Frontal cortex (tissue), 4 donors: ENCODE results near the gene LARP4B. TPM values are rescaled to one million over a fixed set of nuclear protein-coding genes. Genes with fewer than 3 reads are reported as not detected.
"Not testable (repeated sequence)": the region's sequence is repeated elsewhere in the genome, so short reads cannot be mapped to it uniquely, and the experiment has no call there.

ENCODE experiments used
- DNase-seq, 2 donors: peaks; one replicate each; pipeline ENCODE4 v3.0.0; 2012; ENCODE audit warnings: low spot score in 2 of 2
- FAIRE-seq: peaks from 2 replicates; lab custom pipeline; 2012; peaks lifted over from hg19 to GRCh38; lab: Jason Lieb, UNC
- total RNA-seq: library from RNA; depleted of rRNA; stranded (reverse); fragments of >200 nt; gene quantifications from one replicate; pipeline ENCODE4 v1.2.3, GENCODE V29; 2014
- donor health status: control.
- donor health status: control.
- donor health status: control.

The LARP4B gene
- total RNA-seq, 1 donor from 2014 or later: 29.3 TPM

- DNase-seq (no peak), FAIRE-seq (no peak)
Observed at GRCh38 chr10:962342-962741, 30.8 kb upstream of the LARP4B start.

- no peak for DNase-seq
- no peak for FAIRE-seq
Observed at GRCh38 chr10:958856-959255, 27.4 kb upstream of the LARP4B start.

DNA sequence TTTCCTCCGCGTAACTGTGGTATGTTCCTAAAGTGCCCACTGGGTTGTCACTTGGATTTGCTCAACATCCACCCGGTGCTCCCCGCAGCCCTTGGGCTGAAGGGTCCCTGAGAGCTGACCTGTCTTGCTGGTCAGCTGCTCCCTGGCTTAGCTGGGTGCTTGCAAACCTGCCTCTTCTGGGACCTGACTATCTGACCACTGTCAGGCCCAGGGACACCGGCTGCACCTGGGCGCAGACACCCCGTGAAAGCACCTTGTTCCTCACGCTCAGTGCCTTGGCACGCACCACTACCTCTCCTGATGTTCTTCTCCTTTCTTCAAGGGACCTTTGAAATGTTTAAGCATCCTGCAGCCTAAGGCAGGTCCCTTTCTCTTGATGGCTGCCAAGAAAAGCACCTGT, 26.6 kb upstream of the LARP4B start:
- FAIRE-seq: no peak

DNA sequence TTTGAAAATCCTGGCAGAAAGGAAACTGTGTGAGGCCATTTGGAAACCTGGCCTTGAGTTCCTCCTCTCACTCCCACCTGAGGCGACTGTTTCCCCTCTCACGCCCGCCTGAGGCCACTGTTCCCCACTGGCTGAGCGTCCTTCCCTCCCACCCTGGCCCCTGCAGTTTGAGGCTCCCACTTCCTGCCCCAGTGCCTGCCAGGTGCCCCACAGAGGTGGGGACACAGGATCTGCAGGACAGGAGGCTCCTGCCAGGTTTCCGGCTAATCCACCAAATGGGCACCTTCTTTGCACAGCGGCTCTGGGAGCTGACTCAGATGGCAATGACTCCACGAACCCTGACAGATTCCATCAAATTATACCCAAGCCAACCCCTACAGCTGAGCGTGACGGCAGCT, 24.3 kb upstream of the LARP4B start:
- no peak for DNase-seq
- no peak for FAIRE-seq

More for the DNA sequence above, 26.6 kb upstream of the LARP4B start:
- DNase-seq: no peak

- FAIRE-seq (no peak), DNase-seq (no peak)
Observed at GRCh38 chr10:955127-955819, 23.8 kb upstream of the LARP4B start.

DNA sequence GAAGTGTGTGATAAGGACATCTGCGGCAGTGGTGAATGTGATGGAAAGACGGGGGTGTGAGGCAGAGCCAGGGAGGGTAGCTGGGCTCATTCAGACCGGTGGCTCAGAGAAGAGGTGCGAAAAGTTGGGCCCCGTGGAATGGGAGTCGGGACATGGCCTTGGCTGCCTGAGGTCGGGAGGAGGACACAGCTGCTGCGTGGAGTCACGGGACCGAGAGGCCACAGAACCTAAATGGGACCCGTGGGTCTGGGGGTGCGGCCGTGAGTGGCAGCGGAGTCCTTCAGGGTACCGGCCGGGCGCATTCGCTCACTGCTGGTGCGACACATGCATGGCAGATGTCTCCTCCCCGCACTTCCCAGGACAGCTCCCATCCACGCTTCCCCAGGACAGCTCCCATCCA, 22.9 kb upstream of the LARP4B start:
- FAIRE-seq (no peak), DNase-seq (no peak)

DNA sequence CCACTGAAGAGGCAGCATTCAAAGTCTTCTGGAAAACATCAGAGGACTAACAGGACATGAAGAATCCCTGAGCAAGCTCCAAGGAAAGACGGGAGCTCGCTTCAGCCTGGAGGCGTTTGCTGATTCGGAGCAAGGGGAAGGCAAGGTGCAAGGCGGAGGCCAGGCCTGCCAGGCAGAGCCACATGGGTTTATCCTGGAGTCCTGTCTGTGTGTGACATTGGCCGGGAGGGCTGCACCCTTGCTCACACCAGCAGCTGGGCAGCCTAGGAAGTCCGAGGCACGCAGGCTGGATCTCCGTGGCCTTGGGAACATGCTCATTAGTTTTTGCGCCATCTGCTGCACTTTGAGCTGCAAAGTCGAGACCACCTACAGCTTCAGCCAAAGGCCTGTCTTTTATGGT, 22.3 kb upstream of the LARP4B start:
- DNase-seq (no peak), FAIRE-seq (no peak)

DNA sequence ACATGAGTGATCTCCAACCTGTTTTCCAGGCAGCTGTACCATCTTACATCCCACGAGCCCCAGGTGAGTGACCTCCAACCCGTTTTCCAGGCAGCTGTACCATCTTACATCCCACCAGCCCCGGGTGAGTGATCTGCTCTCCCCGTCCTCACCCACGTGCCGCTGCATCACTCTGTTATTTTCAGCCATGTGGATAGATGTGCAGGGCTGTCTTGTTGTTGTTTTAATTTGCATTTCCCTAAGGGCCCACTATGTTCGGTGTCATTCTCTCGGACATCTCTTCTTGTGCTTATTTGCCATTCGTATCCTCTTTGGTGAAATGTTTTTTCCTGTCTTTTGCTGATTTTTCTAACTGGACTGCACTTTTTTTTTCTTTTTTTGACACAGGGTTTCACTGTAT, 17.9 kb upstream of the LARP4B start:
- no peak for DNase-seq
- no peak for FAIRE-seq

GRCh38 chr10:948347-948746, 16.8 kb upstream of the LARP4B start:
- DNase-seq: no peak
- no peak for FAIRE-seq

DNA sequence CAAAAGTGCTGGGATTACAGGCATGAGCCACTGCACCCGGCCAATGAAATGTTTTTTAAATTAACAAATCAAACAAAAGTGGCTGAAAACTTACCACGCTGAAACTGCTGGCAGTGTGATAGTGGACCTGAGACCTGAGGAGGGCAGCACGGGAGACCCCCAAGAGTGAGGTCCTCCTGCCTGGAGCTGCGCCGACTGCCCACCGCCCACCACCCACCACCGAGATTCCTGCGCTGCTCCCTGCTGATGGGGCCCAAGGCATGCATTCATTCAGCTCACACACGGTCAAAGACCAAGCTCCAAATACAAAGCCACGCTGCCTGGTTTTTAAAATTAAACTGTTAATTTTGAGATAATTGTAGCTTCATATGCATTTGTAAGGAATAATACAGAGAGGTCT, 16.4 kb upstream of the LARP4B start:
- DNase-seq: no peak
- FAIRE-seq: no peak

- no peak for FAIRE-seq
- DNase-seq: peak in 1 of 2 donors; percentile 33
Observed at GRCh38 chr10:947051-947450, 15.5 kb upstream of the LARP4B start.

DNA sequence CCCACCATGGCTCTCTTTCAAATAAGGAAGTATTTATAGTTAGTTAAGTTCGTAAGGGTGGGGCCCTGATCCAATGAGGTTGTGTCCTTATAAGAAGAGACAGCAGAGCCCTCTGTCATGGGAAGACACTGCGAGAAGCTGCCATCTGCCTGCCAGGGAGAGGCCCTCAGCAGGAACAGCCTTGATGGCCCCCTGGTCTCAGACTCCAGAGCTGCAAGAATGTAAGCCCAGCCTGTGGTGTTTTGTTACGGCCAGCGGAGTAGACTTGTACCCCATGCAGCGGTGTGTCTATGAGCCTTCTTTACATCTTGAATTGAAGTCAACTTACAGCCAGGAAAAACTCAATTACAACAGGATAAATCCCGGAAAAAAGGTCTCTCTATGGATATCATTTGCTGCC, 14.3 kb upstream of the LARP4B start:
- FAIRE-seq (no peak), DNase-seq (no peak)

GRCh38 chr10:944034-944831, 12.7 kb upstream of the LARP4B start:
- FAIRE-seq (no peak), DNase-seq (peak in 1 of 2 donors; percentile 61)

DNA sequence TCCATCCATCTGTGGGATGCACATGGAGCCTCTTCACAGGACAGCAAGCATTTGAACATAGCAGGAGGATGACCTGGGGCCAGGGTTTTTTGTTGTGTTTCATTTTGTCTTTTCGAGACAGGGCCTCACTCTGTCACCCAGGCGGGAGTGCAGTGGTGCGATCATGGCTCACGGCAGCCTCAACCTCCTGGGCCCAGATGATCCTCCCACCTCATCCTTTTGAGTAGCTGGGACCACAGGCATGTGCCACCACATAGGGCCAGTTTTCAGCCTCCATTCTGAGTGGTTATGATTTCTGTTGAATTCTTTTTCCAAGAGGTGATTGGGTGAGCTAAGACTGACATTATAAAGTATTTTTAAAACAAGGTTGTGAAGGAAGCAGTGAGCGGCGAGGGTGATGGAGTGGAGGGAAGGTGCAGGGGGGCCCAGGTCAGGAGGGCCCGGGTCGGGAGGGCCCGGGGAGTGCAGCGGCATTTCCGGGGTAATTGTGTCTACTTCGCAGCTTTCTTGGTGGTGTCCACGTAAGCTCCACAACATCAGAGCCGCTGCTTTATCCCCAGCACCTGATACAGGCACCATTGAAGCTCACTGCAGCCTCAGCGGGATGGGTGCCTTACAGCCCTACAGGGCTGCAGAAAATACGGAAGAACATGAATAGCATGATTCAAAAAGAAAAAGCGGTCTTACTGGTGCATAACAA, 12.0 kb upstream of the LARP4B start:
- no peak for FAIRE-seq
- DNase-seq: no peak

DNA sequence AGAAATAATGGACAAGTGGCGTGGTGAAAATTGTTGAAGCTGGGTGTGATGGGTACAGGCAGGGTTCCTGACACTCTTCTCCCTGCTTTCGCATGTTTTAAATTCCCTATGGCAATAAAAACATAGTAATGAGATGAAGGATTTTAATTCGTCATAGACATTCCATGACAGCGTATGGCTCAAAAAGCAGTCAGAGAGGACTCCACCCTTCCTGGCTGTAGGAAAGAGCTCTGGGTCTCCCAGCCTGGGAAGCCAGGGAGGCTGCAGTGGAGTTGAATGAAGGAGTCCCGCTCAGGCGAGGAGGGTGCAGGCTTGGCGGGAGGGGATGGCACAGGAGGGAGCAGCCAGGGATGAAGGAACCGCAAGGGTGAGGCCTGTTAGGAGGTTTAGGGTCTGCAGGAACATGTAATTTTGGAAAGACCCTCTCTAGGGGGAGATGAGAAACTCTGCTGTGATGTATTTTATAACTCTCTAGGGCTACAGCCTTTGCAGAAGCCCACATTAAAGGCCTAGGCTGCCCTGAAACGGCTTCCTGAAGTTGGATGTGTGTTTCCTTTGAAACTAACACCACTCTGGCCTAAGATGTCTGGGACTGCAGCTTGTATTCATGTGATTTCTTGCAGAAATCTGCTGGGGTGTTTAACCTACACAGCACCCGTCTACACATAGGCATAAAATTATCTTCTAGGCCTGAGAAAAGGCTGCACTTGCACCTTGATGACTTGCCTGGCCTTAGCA, 7.6 kb upstream of the LARP4B start:
- no peak for DNase-seq
- FAIRE-seq: no peak

DNA sequence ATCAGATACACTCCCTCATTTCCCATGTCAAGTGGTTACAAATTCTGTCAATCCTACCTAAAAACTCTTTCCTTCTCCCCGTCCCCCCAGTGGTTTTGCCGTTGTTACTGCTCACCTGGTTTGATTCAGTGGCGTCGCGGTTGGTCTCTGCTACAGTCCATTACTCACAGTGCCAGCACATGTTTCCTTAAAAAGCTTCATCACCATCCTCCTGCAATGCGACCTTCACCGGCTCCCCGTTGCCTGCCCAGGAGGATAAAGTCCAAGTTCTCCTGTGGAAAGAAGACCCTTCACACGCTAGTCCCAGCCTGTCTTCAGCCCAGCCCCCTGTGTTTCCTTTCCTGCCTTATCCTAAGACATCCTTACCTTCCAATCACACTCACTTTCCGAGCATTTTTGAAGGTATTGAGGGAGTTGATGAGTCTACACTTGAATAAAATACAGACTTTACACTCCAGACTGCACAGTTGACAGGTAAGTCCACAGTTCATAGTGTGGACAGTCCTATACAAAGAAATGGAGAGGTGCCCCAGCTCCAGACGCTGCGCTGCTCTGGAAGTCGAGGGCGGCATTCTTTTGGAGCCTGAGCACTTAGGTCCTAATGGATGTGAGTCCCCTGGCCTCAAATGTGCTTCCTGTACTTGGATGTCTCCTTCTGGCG, 3.4 kb upstream of the LARP4B start:
- no peak for DNase-seq
- no peak for FAIRE-seq

- DNase-seq, FAIRE-seq: not testable (repeated sequence)
Observed at GRCh38 chr10:934165-934564, 2.7 kb upstream of the LARP4B start.

DNA sequence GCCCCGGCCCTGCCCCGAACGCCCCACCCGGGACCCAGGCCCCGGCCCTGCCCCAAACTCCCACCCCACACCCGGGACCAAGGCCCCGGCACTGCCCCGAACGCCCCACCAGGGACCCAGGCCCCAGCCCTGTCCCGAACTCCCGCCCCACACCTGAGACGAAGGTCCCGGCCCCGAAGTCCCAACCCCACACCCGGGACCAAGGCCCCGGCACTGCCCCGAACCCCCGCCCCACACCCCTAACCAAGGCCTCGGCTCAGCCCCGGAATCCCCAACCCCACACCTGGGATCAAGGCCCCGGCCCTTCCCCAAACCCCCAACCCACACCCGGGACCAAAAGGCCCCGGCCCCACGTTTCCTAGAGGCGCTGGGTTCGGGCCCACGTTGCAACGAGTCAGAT, 1.1 kb upstream of the LARP4B start:
- DNase-seq: no peak
- FAIRE-seq: no peak

DNA sequence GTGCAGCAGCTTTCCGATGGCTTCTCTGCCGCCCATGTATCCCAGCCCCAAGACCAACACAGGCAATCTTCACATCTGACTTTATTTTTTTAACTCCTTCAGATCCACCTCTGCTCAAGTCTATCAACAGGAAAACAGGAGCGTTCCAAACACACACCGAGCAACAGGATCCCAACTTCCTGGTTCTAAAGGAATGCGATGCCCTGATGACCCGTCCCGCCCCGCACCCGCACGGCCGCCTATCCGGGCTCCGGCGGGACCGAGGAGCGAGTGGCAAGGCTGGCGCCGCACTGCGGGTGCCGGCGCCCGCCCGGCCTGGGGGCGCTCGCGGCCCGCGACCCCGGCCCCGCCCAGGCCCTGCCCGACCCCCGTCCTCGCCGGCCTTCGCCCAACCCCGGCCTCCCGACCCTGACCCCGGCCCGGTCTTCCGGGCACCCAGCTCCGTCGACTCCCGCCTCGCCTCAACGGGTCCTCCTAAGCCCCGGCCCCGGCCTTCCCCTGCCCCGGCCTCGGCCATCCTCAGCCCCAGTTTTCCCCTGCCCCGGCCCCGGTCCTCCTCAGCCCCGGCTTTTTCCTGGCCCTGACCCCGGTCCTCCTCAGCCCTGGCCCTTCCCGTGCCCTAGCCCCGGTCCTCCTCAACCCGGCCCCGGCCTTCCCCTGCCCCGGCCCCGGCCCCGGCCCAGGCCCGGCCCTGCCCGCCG, 730 bp downstream of the LARP4B start:
- DNase-seq (peak; percentile 22 to 30), FAIRE-seq (no peak)
